Activated CD8-positive, alpha-beta memory T cell treated with anti-CD3 and anti-CD28 coated beads, Interleukin-2, amount 50 U/mL, for 48 hours (primary cell): ENCODE measurements around the gene PER3.

Experiments
- DNase-seq: peaks from one replicate; pipeline ENCODE4 v3.0.0-alpha.2; 2020

PER3 gene

GRCh38 chr1:7842517-7842916 lies 58.4 kb downstream of the PER3 start:
- DNase-seq: no peak

- no peak for DNase-seq
Observed at GRCh38 chr1:7845761-7846160, 61.7 kb downstream of the PER3 start.

- DNase-seq: no peak
Observed at GRCh38 chr1:7846656-7847055, 62.6 kb downstream of the PER3 start.

- DNase-seq: no peak
Observed at GRCh38 chr1:7847599-7847998, 63.5 kb downstream of the PER3 start.

GRCh38 chr1:7850786-7851185 lies 66.7 kb downstream of the PER3 start:
- no peak for DNase-seq

- DNase-seq: no peak
Observed at GRCh38 chr1:7852804-7853683, 69.0 kb downstream of the PER3 start, which contains the start of gene UTS2. TSS of gene UTS2 (minus strand) at chr1:7853065. CDS start at chr1:7853003, 62 bp downstream.

- no peak for DNase-seq
Observed at GRCh38 chr1:7853684-7854026, 69.6 kb downstream of the PER3 start.

- no peak for DNase-seq
Observed at GRCh38 chr1:7856345-7856744, 72.3 kb downstream of the PER3 start.

- DNase-seq: no peak
Observed at GRCh38 chr1:7857000-7857399, 72.9 kb downstream of the PER3 start.

GRCh38 chr1:7857985-7858384 lies 73.9 kb downstream of the PER3 start:
- no peak for DNase-seq

GRCh38 chr1:7859406-7859805 lies 75.3 kb downstream of the PER3 start:
- DNase-seq: no peak

GRCh38 chr1:7860130-7860529 lies 76.0 kb downstream of the PER3 start:
- DNase-seq: no peak

GRCh38 chr1:7861452-7861851 lies 77.4 kb downstream of the PER3 start:
- DNase-seq: no peak

- DNase-seq: no peak
Observed at GRCh38 chr1:7862211-7863060, 78.3 kb downstream of the PER3 start.

- no peak for DNase-seq
Observed at GRCh38 chr1:7863756-7864328, 79.8 kb downstream of the PER3 start.

- DNase-seq: no peak
Observed at GRCh38 chr1:7865978-7866377, 81.9 kb downstream of the PER3 start.

- DNase-seq: no peak
Observed at GRCh38 chr1:7868070-7868780, 84.1 kb downstream of the PER3 start.

- DNase-seq: no peak
Observed at GRCh38 chr1:7869136-7869920, 85.2 kb downstream of the PER3 start.

- no peak for DNase-seq
Observed at GRCh38 chr1:7871136-7871535, 87.0 kb downstream of the PER3 start.

GRCh38 chr1:7873801-7874795 lies 90.0 kb downstream of the PER3 start:
- DNase-seq: no peak

- no peak for DNase-seq
Observed at GRCh38 chr1:7878027-7878426, 93.9 kb downstream of the PER3 start.
